Stimulated activated CD4-positive, alpha-beta T cell treated with anti-CD3 and anti-CD28 coated beads, Interleukin-4, amount 100 ng/mL, for 24 hours (primary cell): Measurements from ENCODE around the gene KCTD13.
A peak's percentile ranks its signal among the peaks of the same experiment; 100 is the strongest.
"Not testable (repeated sequence)": the region's sequence is repeated elsewhere in the genome, so short reads cannot be mapped to it uniquely, and the experiment has no call there.

Source experiments
- DNase-seq: peaks from one replicate; pipeline ENCODE4 v3.0.0-alpha.2; 2020

KCTD13 gene

GRCh38 chr16:29877266-29877961, 48.6 kb downstream of the KCTD13 start:
- peak; percentile 52 for DNase-seq

DNA sequence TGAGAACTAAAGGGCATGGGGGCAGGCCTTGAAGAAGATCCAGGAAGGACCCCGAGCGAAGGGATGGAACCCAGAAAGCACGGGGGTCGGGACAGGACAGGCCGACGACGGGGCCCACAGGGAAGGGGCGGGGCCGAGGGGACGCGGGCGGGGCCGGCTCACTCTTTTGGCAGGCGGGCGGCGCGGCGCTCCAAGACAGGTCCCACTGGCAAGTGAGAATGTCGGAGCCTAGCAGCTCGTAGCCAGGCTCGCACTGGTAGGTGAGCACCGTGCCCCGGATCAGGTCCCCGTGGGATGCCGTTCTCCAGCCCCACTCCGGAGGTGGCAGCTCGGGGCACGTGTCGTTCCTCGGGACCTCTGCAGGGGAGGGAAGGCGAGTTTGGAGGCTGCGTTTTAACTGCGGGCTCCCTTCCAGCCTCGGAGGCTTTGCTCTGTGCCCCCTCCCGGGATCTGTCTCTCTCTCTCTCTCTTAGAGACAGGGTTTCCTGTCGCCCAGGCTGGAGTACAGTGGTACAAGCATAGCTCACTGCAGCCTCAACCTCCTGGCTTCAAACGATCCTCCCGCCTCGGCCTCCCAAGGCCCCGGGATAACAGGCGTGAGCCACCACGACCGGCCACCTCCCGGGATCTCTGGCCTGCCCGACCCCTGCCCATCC, 49.3 kb downstream of the KCTD13 start:
- peak; percentile 41 for DNase-seq

GRCh38 chr16:29876217-29876593, 49.8 kb downstream of the KCTD13 start:
- DNase-seq = no peak

DNA sequence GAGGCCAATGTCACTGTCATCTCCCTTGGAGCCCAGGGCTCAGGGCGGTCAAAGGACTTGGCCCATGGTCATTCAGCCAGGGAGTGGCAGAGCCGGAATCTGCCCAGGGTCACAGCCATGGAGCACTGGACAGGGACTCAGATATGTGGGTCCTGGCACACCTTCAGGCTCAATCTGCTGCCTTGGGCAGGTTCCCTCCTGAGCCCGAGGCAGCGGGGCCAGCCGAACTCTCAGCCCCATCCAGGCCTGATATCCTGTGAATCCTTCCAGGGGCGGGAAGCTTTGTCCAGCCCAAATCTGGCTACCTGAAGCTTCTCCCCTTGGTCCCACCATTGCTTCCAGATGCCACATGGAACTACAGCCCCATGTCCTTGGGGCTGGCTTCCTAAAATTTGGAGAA, 50.8 kb downstream of the KCTD13 start:
- no peak for DNase-seq

DNA sequence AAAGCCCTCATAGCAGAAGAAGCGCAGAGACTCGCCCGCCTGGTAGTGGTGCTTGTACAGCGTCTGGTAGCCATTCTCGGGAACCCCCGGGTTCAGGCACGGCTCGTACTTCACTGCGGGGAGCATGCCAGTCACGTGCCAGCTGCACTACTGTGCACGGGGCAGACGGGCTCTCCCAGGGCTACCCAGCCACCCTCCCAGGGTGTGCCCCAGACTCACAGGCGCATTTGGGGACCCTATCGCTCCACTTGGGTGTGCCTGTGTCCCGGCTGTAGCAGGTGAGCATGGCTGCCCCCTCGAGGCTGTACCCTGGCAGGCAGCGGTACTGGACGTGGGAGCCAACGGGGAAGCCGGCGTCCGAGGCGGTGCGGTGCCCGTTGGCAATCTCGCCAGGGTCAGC, 52.7 kb downstream of the KCTD13 start:
- no peak for DNase-seq

- DNase-seq = no peak
These were observed 54.0 kb downstream of the KCTD13 start for GRCh38 chr16:29871822-29872546.

GRCh38 chr16:29869067-29869466, 57.0 kb downstream of the KCTD13 start:
- DNase-seq = not testable (repeated sequence)

- DNase-seq = no peak
These were observed 57.5 kb downstream of the KCTD13 start for GRCh38 chr16:29868396-29869009.

GRCh38 chr16:29864205-29864604, 61.8 kb downstream of the KCTD13 start:
- no peak for DNase-seq

DNA sequence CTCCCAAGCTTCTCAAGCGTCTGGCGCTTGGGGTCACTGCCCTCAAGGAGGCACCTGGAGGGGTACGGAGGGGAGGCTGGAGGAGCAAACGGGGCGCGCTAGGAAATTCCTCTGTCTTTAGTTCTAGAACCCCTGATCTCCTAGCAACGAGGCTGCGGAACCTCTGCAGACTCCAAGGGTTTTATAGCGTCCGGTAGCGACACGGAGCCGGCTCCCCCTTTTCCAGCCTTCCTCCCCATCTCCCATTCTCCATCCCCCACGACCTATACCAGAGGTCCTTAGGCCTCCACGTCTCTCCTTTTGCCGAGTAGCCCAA, 62.4 kb downstream of the KCTD13 start:
- DNase-seq = no peak

GRCh38 chr16:29862884-29863668, 63.0 kb downstream of the KCTD13 start, which contains the start of gene CDIPT:
Gene CDIPT (minus strand): TSS chr16:29863226. CDS start chr16:29862857, 369 bp downstream.
- DNase-seq = peak; percentile 94

DNA sequence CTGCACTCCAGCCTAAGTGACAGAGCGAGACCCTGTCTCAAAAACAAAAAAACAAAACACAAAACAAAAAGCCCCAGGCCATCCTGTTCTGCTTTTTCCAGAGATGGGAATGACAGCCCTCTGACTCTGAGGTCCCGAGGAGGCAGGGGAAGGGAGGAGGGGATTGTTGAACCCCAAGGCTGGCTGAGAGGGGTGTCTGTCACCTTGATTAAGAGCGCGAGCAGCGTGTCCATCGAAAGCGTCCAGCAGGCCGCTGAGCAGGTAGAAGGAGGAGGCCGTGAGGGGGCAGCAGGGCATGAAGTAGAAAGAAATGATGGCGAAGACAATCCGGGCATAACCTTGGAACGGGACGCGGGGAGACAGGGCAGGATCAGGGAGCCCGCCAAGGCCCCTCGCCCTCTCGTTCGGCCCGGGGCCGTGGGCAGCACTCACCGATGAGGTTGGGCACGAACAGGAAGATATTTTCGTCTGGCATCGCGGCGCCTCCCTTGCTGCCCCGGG, 63.6 kb downstream of the KCTD13 start:
- DNase-seq = no peak

- DNase-seq = no peak
These were observed 65.8 kb downstream of the KCTD13 start for GRCh38 chr16:29860218-29860617.

- DNase-seq = no peak
These were observed 67.1 kb downstream of the KCTD13 start for GRCh38 chr16:29858974-29859373.

DNA sequence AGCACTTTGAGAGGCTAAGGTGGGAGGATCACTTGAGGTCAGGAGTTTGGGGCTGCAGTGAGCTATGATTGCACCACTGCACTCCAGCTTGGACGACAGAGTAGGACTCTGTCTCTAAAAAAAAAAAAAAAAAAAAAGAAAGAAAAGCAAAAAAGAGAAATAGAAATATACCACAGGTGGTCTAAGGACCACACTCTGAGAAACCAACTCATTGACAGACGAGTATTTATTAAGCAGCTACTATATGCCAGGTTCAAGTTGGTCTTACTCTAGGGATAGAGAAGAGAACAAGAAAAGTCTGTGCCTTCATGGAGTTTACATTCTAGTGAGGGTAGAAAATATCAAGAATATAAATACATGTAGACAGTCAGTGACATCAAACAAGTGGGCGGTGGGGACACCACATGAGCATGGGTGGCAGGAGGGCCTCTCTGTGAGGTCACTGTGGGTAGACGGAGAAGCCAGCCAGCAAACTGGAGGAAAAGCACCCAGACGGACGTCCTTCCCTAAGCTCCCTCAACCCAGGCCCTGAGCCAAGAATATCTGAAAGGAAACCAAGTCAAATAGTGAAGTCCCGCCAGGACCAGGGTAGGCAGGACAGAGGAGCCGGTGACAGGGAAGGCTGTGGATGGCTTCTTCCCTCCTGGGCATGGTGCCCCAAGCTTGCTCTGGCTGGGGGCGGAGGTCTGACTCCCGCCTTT, 67.7 kb downstream of the KCTD13 start:
- no peak for DNase-seq

DNA sequence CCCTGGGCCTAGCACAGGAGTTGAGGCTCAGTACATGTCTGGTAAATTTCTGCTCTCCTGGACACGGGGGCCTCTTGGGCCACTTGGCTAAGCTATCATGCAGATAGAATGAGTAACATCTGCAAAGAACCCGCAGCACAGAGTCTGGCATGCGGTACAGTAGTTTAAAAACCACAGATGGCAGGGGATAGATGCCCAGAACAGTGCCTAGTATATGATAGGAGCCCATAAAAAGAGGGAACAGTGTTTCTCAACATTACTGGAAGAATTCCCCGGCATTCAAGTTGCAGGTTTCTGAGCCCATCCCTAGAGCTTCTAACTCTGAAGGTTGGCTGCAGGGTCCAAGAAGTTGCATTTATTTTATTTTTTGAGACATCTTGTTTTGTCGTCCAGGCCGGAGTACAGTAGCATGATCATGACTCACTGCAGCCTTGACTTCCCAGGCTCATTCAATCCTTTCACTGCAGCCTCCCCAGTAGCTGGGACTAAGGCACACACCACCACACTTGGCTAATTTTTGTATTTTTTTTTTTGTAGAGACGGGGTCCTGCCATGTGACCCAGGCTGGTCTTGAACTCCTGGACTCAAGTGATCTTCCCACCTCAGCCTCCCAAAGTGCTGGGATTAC, 68.8 kb downstream of the KCTD13 start:
- no peak for DNase-seq
